GM10266 (cell line): Measurements from ENCODE around the gene USP44.

Experiments used
- DNase-seq: peaks from one replicate; pipeline ENCODE4 v3.0.0; 2012; ENCODE audit errors: extremely low spot score
- TF ChIP-seq, protein P1 (sequence below): IDR thresholded peaks from 2 replicates; pipeline ENCODE4 v1.5.1; 2012; ENCODE audit warnings: mild to moderate bottlenecking, low read depth; ENCODE audit not compliant: control insufficient read depth, insufficient read depth; ENCODE audit errors: missing control alignments

Gene USP44

DNA sequence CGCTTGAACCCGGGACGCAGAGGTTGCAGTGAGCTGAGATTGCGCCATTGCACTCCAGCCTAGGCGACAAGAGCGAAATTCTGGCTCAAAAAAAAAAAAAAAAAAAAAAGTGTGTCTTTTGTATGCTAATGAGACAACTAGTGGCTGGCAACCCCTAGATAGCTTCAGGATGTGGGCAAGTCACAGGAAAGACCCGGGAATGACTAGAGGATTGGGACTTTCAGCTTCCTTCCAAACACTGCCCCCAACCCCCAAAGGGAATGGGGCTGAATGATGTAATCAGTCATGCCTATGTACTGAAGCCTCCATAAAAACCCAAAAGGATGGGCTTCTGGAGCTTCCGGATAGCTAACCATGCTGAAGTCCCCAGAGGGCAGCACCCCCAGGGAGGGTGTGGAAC is 28.6 kb downstream of the USP44 start:
- DNase-seq = no peak
- TF ChIP-seq, protein P1, sequence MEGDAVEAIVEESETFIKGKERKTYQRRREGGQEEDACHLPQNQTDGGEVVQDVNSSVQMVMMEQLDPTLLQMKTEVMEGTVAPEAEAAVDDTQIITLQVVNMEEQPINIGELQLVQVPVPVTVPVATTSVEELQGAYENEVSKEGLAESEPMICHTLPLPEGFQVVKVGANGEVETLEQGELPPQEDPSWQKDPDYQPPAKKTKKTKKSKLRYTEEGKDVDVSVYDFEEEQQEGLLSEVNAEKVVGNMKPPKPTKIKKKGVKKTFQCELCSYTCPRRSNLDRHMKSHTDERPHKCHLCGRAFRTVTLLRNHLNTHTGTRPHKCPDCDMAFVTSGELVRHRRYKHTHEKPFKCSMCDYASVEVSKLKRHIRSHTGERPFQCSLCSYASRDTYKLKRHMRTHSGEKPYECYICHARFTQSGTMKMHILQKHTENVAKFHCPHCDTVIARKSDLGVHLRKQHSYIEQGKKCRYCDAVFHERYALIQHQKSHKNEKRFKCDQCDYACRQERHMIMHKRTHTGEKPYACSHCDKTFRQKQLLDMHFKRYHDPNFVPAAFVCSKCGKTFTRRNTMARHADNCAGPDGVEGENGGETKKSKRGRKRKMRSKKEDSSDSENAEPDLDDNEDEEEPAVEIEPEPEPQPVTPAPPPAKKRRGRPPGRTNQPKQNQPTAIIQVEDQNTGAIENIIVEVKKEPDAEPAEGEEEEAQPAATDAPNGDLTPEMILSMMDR = no peak

DNA sequence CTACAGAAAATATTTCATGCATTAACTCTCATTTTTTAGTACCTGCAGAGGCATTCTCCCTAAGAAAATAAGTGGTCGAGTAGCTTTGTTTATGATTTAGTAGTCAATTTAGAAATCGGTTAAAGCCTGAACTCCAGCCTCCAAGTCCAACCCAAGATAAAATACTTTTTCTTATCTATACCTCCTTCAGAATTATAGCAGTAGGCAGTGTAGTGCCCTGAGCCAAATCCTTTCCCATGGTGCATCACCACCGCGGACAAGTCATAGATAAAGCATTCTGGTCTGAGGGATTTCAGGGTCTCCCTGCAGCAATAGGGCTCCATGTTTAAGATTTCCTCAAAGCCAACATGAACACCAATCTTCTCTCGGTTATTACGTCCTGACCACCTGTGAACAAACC is 30.5 kb downstream of the USP44 start:
- no peak for DNase-seq
- TF ChIP-seq, protein P1 = no peak

DNA sequence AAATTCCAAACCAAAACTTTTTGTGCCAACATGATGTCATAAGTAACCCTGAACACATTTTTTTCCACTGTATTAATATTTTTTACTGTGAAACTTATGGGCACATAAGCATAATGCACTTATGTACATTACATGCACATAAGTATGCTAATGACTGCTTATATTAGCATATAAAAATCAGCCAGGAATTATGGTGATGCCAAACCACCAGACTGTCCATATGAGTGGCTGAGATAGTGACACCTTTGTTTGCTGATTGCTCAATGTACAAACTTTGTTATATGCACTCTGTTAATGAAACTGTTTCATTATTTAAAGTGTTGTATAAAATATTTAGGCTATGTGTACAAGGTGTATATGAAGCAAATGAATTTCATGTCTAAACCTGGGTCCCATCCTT is 32.3 kb downstream of the USP44 start:
- no peak for DNase-seq

DNA sequence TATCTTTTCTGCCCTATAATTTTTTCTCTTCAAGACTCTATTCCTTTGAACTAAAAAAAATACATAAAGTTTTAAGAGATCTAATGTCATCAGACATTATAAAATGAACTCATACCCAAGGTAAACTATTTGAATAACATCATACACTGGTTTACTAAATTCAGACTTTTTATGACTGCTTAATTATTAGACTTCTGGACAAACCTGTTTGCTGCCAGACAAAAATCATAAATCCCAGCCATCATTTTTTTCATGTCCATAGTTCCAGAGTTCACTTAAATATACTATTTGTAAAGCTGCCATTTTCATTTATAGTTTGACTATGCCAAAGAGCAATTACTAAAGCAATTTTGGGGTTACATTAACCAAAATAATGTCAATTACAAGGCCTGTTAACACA is 34.0 kb downstream of the USP44 start:
- TF ChIP-seq, protein P1 = no peak
- DNase-seq = no peak

More for the DNA sequence above, 32.3 kb downstream of the USP44 start:
- TF ChIP-seq, protein P1 = no peak

DNA sequence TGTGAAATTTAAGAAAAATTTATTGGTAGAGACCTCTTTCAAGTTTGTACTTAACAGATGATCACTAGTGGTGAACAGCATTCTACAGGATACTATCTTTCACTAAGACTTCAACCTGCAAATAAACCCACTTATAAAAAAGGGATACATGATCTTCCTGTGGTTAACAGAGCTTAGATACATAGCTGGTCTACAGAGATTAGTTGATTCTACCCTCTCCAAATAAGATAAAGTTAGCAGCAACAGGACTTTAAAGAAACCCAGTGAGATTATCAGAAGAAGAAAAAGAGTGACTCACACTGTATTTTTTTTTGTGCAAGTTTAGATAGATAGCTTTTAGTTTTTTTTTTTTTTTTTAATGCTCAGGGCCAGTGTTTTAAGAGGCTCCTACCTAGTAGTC is 34.5 kb downstream of the USP44 start:
- no peak for DNase-seq
- TF ChIP-seq, protein P1 = no peak

DNA sequence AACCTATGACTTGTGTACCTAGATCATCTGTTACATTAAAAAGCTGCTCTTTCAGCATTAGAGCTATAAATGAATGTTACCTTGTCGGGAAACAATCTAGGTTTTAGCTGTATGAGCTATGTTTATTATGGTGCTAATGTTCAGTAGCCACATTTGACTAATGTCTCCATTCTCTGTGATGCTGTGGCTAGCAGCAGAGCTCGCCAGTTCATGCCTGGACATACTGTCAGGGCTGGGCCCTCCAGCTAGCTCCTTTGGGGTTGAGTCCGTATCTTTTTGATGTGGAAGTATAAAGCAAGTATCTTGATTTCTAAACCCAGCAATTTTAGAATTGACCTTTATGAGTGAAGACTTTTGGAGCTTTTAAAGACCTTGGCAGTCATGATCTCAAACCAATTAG is 36.1 kb downstream of the USP44 start:
- DNase-seq = no peak
- TF ChIP-seq, protein P1 = no peak

DNA sequence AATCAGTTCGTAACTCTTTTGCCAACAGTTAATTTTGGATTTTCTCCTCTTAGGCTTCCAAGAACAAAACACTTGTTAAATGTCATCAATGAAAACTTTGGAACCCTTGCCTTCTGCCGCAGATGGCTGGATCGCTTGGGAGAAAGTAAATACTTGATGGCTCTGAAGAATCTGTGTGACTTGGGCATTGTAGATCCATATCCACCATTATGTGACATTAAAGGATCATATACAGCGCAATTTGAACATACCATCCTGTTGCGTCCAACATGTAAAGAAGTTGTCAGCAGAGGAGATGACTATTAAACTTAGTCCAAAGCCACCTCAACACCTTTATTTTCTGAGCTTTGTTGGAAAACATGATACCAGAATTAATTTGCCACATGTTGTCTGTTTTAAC is 37.7 kb downstream of the USP44 start:
- DNase-seq = no peak
- TF ChIP-seq, protein P1 = no peak

DNA sequence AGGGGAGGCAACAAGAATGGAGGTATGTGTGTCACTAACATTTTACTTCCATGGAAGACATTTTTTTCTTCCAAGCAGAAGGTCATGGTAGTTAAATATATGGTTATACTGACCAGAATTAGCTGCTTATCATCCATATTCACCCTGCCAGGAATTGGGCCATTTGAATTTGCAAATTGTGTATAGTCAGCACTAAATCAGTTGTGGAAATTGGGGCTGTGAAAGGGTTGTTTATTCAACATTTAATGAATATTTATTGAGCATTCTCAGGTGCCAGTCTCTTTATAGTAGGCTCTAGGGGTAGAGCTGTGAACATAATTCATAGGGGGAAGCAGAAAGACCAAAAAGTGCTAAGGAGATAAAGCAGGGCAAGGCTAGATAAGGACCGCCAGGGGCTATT is 39.3 kb downstream of the USP44 start:
- no peak for DNase-seq
- TF ChIP-seq, protein P1 = no peak
